ENCODE results near the gene GFM2.
"Not testable (repeated sequence)": the region's sequence is repeated elsewhere in the genome, so short reads cannot be mapped to it uniquely, and the experiment has no call there.

GFM2 gene, protein sequence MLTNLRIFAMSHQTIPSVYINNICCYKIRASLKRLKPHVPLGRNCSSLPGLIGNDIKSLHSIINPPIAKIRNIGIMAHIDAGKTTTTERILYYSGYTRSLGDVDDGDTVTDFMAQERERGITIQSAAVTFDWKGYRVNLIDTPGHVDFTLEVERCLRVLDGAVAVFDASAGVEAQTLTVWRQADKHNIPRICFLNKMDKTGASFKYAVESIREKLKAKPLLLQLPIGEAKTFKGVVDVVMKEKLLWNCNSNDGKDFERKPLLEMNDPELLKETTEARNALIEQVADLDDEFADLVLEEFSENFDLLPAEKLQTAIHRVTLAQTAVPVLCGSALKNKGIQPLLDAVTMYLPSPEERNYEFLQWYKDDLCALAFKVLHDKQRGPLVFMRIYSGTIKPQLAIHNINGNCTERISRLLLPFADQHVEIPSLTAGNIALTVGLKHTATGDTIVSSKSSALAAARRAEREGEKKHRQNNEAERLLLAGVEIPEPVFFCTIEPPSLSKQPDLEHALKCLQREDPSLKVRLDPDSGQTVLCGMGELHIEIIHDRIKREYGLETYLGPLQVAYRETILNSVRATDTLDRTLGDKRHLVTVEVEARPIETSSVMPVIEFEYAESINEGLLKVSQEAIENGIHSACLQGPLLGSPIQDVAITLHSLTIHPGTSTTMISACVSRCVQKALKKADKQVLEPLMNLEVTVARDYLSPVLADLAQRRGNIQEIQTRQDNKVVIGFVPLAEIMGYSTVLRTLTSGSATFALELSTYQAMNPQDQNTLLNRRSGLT

DNA sequence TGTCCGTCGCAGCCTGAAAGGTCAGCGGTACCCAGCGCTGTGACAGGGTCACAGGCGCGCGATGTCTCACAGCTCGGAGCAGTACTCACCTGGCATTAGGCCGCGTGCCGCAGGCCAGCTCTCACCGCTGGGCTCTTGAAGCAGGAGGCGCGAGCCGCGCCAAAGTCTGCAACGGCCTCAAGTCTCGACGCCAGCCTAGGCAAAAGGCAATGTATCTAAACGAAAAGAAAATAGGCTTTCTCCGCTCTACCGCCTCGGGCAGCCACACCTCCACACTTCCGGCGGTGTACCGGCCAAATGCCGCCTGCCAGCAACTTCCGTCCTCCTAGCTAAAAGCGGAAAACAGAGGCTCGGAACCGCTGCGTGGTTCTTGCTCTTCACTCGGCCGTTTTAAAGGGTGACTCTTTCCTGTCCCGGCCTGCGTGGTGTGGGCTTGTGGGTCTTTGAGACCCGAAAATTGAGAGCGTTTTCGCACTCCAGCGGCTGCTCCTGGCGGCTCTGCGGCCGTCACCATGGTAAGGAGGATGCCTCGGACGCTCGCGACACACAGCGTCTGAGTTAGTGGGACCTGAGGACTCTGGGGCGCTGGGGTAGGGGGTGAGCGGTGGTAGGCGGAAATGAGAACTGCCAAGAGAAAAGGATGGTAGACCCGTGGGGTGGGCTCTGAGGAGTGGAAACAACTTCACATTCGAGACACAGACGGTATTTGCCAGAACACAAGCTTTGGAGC is at the start of gene GFM2, which contains the start of gene NSA2:
GFM2 (minus strand) TSS at position 269 of the 730 bp plus-strand sequence. CDS start 3,375 bp downstream, outside the sequence.
NSA2 (plus strand) TSS at position 401 of the 730 bp plus-strand sequence; CDS start at position 513, 112 bp downstream.
- DNase-seq = peak; percentile 91 to 94

GRCh38 chr5:74810915-74811314 is 44.0 kb upstream of the GFM2 start:
- peak in 1 of 2 experiments; percentile 54 for DNase-seq

DNA sequence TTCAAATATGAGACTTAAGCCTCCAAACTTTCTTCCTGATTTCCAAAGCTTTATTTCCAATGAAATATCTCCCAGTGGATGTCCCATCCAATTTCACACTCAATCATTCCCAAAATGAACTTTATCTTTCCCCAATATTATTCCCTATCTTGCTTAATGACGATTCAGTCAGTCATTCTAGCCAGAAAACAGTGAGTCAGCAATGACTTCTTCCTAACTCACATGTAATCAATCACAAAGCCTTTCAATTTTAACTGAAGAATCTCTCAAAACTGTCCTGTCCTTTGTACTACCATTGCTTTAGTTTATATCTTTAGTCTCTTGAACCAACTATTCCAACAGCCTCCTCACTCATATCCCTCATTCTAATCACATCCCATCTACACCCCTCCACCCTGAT is 35.0 kb upstream of the GFM2 start:
- DNase-seq = no peak

- no peak for DNase-seq
Observed at GRCh38 chr5:74801197-74801596, 34.3 kb upstream of the GFM2 start.

GRCh38 chr5:74798977-74799911 is 32.3 kb upstream of the GFM2 start:
- DNase-seq = no peak

DNA sequence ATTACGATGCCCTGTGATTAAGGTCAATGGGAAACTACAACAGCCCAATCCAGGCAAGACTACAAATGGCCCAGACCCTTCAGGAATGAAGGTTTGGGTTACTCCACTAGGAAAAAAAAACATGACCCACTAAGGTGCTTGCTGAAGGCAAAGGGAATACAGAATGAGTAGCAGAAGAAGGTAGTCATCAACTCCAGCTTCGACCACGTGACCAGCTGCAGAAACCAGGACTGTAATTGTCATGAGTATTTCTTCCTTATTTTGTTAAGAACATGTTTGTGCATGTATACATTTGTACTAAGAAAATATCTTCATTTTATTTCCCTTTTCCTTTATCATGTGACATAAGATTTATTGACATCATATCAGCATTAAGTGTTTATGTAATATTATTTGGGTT is 24.8 kb upstream of the GFM2 start:
- DNase-seq = not testable (repeated sequence)

GRCh38 chr5:74787424-74787823 is 20.5 kb upstream of the GFM2 start:
- no peak for DNase-seq

- DNase-seq = no peak
Observed at GRCh38 chr5:74786851-74787250, 19.9 kb upstream of the GFM2 start.

DNA sequence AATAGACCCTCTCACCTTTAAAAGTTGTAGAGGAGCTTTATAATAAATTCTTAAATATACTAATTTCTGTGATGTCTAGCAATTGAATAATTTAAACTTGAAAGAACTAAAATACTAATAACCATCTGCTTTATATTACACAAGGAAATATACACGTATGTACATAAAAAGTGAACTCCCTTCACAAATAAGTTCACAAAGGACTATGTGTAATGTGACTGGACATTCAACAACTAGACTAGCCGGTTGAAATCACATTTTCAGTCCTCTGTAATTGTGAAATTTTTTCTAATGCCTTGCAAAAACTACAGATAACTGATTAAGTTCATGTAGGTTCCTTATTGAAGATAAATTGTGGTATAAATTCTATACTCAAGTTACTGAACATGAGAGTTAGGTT is 11.7 kb upstream of the GFM2 start:
- DNase-seq = no peak

DNA sequence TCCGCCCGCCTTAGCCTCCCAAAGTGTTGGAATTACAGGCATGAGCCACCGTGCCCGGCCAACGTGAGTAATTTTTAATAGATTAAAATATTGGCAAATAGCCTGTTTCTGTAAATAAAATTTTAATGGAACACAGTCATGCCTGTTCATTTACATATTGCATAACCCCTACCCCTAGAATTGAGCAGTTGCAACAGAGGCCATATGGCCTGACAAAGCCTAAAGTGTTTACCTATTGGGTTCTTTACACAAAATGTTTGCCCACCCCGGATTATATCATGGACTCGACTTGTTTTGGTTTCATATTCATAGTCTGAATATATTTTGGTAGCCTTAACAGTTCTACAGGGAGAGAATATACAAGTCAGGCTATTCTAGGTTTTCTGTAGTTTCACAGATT is 5.4 kb upstream of the GFM2 start:
- no peak for DNase-seq

GRCh38 chr5:74767579-74767913 is 629 bp upstream of the GFM2 start:
- DNase-seq = peak in 1 of 2 experiments; percentile 23

DNA sequence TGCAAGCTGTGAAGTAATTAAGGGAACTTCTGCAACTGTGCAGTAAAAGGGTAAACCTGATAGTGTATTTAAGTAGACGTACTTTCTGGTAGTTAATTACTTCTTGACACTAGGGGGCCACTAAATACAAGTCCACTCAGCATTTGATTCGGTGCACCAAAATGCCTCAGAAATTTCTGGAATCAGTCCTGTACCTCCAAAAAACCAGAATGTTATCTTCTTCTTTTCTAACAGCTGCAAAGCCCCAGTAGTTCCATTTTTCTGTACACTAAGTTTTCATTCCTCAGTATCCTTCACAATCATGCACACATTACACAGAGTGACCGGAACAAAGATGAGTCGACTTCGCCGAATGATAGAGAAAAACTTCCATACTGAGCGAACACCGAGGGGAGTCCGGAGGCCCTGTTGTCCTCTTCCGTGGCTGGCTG is 484 bp downstream of the GFM2 start:
- DNase-seq = peak in 1 of 2 experiments; percentile 8

- DNase-seq = no peak
Observed at GRCh38 chr5:74765929-74766328, 988 bp downstream of the GFM2 start.

GRCh38 chr5:74765201-74765600 is 1.7 kb downstream of the GFM2 start:
- DNase-seq = no peak

GRCh38 chr5:74763504-74763903 is 3.4 kb downstream of the GFM2 start:
- no peak for DNase-seq

DNA sequence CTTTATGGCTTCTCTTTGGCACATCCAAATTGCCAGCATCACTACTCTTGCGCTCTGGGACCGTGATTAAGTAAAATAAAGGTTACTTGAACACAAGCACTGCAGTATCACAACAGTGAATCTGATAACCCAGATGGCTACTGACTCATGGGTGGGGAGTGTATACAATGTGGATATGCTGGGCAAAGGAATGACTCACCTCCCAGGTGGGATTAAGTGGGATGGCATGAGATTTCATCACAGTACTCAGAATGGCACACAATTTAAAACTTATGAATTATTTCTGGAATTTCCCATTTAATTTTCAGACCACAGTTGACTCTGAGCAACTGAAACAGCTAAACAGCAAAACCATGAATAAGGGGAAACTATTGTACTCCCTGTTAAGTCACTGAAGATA is 4.3 kb downstream of the GFM2 start:
- DNase-seq = no peak

GRCh38 chr5:74761241-74761640 is 5.7 kb downstream of the GFM2 start:
- DNase-seq = peak in 1 of 2 experiments; percentile 23

DNA sequence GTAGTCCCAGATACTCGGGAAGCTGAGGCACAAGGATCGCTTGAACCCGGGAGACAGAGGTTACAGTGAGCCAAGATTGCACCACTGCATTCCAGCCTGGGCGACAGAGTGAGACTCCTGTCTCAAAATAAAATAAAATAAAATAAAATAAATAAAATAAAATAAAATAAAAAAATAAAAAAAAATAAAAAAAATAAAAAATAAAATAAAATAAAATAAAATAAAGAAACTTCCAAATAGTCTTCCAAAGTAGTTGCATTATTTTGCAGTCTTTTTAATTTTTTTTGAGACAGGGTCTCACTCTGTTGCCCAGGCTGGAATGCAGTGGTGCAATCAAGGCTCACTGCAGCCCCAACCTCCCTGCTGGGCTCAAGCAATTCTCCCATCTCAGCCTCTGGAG is 18.2 kb downstream of the GFM2 start:
- DNase-seq = not testable (repeated sequence)

DNA sequence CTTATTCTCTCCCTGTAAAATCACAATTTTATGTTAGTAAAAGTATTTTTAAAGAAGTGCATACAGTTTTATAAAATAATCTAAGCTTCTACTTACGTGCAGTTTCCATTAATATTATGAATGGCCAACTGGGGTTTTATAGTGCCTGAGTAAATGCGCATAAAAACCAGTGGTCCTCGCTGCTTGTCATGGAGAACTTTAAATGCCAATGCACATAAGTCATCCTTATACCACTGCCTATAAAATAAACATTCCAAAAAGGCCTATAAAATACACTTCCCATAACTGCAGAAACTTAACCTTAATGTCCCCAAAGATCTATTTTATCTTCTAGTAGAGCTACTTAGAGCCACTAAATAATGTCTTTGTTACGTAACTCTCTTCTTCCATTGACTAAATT is 28.5 kb downstream of the GFM2 start:
- no peak for DNase-seq

DNA sequence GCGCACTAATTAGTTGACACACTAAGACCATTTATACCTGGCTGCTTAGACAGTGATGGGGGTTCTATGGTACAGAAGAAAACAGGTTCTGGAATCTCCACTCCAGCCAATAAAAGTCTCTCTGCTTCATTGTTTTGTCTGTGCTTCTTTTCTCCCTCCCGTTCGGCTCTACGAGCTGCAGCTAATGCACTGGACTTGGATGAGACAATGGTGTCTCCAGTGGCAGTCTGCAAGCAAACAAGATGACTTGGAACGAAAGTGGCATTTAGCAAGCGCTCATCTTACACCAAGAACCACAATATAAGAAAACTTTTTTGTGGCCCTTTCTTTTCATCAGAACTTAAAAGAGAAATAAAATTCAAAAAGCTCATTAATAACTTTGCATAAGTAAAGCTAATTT is 30.2 kb downstream of the GFM2 start:
- DNase-seq = no peak

GRCh38 chr5:74725331-74725730 is 41.6 kb downstream of the GFM2 start:
- DNase-seq = no peak

- no peak for DNase-seq
Observed at GRCh38 chr5:74722271-74722670, 44.6 kb downstream of the GFM2 start.

Measured in NCI-H446 (cell line).